Measurements from ENCODE around the gene CYP26B1.

CYP26B1 gene, protein sequence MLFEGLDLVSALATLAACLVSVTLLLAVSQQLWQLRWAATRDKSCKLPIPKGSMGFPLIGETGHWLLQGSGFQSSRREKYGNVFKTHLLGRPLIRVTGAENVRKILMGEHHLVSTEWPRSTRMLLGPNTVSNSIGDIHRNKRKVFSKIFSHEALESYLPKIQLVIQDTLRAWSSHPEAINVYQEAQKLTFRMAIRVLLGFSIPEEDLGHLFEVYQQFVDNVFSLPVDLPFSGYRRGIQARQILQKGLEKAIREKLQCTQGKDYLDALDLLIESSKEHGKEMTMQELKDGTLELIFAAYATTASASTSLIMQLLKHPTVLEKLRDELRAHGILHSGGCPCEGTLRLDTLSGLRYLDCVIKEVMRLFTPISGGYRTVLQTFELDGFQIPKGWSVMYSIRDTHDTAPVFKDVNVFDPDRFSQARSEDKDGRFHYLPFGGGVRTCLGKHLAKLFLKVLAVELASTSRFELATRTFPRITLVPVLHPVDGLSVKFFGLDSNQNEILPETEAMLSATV

DNA sequence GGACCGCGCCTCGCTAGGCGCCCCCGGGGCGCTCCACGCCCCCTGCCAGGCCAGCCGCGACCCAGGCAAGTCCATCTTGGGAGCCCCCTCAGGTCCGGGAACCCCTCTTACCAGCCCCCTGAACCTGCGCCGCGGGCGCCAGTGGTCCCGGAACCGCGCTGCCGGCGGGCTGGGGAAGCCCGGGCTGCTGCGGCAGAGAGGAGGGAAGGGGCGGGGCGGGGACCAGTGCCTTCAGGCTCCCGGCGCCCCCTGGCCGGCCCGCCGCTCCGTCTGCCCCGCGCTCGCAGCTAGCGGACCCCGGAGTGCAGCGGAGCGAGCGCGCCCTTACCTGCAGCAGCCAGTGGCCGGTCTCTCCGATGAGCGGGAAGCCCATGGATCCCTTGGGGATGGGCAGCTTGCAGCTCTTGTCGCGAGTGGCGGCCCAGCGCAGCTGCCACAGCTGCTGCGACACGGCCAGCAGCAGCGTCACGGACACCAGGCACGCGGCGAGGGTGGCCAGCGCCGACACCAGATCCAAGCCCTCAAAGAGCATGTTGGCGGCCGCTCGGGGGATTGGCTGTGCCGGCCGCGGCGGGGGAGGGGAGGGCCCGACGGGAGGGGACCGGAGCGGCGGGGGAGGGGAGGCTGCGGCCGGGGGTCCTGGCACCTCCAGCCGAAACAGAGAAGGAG is at the start of gene CYP26B1:
Gene CYP26B1, minus strand, starts transcription at position 560 of the 669 bp plus-strand sequence. Its CDS starts 28 bp downstream, at position 532.
- DNase-seq, result no peak

DNA sequence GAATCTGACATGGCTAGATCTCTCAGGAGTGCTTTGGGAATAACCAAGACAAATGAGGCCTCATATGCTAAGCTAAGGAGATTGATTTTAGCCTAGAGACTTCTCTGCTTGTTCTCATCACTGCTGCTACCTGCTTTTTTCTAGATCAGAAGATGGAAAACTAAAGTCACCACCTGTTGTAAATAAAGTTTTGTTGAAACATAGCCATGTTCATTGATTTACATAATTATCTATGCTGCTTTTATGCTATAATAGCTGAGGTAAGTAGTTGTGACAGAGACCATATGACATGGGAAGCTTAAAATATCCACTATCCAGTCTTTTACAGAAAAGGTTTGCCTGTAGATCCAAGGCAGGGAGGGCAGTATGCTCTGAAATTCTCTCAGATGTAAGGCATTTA is 46.1 kb upstream of the CYP26B1 start:
- no peak for DNase-seq

DNA sequence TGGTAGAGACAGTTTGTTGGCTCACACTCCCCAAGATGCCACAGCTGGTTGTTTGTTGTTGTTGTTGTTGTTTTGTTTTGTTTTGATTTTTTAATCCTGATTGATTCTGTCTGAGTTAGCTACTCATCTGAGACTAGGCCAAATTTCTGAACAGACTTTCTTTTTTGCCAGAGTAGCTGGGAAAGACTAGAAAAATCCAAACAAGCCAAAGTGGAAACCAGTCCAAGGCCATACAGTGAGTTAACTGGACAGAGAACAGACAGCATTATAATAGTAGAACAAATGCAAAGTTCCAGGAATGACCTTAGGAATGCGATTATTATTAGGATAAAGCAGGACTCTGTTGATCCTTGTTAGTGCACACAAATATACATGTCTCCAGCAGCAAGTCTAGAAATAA is 43.8 kb upstream of the CYP26B1 start:
- DNase-seq, result no peak

DNA sequence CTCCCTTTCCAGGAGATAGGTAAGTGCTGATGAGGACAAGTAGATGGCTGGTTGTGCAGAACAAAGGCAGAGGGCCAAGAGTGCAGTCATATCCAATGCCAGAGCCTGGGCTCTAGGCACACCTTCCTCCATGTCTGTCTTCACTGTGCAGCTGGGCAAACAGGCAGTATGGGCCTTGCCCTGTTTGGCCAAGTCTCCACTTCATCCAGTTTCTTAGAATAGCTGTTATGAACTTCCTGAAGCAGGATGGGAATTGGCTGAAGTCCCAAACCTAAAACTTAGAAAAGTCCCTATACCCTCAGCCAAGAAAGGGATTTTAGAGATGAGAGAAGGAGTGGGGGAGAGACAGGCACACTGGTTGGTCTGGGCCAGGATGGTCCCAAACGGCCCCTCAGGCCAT is 37.5 kb upstream of the CYP26B1 start:
- no peak for DNase-seq

DNA sequence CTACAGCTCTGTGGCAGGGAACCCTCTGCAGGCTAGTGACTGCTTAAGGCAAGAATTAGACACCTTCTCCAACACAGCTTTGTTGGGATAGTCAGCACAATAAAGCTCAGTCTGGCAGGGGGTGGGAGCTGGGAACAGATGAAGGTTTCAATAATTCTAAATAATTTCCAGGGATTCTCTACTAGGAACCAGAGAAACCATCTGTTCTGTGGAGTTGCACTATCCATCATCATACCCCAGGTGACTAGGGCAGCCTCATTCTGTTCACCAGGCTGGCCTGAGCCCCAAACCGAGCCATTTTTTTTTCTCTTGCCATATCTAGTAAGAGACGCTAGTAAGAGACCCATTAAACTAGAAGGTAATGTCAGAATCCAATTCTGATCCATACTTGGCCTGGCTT is 35.8 kb upstream of the CYP26B1 start:
- DNase-seq, result no peak

DNA sequence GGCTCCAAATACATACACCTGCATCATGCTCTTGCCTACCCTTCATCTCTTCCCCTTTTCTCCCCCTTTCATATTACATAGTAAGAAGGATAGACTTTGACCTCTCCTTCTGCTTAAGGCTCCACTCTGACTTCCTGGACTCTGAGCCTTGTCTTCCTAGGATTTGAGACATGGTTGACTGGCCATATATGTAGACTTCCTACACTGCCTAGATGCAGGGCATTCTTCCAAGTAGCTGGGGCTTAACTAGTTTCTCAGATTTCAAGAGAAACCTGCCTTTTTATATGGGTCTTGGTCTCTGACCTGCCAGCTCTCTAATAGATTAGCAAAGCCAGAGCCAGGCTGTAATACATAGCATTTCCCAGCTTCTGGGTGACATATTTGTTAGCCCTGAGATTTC is 35.4 kb upstream of the CYP26B1 start:
- no peak for DNase-seq

DNA sequence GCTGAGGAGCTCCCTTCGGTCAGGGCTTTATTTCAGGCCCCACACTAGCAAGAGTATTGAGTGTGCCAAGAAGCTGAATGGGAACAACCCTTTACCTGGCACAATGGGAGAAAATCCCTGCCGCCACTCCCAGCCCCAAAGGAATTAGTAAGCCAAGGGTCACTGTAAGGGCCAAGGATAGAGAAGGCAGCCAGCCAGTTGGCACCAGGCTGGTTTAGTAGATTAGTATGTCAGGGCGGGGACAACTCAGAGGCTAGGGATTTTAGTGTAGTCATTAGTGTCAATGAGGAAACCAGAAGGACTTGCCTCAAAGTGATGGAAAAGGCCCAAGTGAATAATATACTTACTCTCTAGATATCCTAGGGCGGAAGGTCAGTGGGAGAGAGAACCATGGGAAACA is 34.9 kb upstream of the CYP26B1 start:
- DNase-seq, result no peak

DNA sequence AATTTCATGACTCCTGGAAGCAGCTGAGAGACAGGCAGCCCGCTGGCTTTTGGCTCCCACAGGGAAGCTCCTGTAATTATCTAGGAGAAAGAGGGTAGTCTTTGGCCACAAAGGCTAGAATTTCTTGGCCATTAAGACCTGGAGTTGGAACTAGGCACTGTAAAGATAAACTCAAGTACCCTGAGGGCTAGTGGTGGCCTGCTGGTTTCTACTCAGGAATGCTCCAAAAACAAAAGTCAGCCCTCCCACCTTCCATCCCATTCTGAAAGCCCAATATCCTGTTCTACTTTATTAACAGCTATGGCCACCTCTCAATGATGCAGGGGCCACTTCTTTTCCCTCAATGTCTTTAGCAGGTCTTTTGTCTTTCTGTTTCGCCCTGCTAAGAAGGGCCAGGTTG is 34.0 kb upstream of the CYP26B1 start:
- no peak for DNase-seq

DNA sequence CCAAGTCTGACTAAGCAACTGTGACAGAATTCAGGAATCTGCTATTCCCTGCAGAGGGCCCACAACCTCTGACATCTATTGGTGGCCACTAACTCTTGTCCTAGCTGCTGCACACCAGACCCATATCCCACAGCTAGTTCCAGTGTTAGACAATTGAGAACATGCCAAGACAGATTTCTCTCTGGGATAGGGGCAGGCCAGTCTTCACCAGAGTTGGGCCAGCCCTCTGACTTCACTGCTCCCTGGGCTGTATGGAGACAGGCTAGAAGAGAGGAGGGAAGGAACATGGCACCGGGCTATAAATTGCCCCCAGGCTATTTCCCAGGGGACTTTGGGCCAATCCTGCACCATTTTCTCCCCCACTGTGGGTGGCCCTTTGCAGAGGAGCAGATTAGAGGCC is 32.7 kb upstream of the CYP26B1 start:
- DNase-seq, result no peak

DNA sequence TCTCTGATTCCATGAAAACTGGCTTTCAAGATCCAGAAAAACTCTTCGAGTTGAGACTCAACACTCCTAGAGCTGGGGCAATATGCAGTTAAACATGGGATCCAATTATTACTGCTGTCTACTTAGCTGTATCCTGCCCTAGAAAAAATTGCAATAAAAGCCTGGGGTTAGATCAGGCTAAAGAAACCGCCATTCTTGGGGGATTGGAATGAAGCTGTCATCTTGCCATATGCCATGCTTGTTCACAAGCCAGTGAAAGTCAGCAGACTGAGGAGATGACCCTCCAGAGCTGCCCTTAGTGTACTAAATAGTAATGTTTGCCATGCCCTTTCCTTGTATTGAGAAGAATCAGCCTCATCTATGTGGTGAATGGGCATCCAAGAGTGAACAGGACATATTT is 30.9 kb upstream of the CYP26B1 start:
- no peak for DNase-seq

DNA sequence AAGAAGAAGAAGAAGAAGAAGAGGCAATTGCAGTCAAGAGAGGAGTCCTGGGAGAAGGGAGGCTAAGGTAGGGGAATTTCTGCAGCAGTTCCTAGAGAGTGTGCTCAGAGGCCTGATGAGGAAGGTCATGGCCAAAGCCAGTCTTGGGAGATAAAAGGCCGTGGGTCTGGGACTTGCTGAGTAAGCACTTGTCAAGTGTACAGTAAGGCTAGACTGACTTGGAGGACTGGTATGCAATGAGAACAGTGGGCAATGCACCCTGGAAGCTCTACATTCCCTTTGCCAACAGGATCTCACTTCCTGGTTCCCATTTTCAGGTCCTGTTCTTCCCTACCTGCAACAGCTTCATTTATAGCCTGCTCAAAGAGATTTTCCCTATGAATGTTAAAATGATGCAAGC is 28.6 kb upstream of the CYP26B1 start:
- no peak for DNase-seq

DNA sequence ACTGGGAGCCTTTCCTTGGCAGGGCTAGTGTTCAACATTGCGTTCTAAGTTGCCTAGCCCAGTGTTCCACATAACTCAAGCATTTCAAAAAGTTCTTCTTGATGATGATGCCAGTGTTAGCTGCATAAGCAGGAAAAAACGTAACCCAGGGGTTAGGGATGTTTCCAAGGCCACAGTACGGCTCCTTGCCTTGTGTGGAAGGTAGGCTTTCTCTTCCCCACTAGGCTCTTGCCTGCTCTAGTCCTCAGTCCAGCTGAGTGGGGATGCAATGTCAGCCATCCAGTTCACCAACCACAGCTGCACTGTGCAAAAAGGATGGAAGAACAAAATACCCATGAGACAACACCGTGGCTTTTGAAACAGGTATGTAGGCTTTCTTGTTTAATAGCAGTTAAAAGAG is 28.0 kb upstream of the CYP26B1 start:
- DNase-seq, result no peak

DNA sequence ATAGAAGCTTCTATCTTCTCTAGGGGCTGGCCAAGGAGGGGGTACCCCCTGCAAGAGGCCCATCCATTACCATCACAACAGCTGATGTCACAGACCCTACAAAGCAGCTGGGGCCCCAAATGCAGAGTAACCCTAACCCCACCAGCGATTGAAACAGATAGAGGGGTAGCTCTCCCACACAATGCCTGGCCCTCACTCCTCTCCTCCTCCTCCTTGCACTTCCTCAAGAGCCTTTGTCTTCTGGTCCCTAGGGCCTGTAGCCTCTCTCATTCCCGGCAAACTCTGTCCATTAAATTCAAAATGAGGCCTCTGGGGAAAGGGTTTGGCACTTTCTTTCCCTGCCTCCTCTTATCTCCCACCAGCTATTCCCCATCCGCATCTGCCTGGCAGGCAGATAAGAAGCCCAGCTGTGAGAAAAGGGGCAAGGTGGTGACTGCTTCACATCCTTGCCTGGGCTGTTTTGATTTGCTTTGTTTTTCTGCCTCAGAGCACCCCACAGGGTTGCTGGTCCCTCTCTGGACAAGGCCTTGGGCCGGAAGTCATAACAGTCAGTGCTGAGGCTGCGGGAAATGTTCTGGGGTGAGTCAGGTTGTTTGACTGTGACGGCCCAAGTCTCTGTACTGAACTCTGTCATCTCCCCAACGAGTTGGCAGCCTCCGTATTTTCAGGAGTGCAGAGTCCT is 26.1 kb upstream of the CYP26B1 start:
- DNase-seq, result no peak

DNA sequence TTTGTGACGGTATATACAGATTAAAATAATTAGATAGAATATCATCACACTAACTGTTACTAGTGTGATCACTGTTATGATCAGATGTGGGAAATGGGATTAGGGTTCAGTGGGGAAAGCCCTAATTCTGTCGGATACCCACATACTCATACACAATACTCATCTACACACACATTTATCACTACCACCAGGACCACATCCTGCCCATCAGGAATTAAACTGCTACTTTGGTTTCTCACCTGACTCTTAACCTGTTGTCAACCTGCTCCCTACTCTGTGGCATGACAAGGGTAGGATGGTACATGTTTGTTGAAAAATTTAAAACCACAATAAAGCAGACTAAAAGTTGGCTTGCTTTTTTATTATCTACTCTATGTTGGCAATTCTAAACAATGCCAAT is 24.8 kb upstream of the CYP26B1 start:
- no peak for DNase-seq

DNA sequence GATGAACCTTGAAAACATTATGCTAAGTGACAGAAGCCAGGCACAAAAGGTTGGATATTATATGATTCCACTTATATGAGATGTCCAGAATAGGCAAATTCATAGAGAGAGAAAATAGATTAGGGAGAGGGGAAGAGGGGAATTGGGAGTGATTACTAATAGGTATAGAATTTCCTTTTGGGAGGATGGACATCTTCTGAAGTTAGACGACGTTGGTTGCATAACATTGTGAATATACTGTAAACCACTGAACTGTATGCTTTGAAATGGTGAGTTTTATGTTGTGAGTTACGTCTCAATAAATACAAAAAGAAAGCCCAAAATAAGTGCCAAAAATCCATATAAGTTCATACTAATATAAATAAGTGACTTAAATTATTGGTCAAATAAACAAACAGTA is 18.6 kb upstream of the CYP26B1 start:
- no peak for DNase-seq

DNA sequence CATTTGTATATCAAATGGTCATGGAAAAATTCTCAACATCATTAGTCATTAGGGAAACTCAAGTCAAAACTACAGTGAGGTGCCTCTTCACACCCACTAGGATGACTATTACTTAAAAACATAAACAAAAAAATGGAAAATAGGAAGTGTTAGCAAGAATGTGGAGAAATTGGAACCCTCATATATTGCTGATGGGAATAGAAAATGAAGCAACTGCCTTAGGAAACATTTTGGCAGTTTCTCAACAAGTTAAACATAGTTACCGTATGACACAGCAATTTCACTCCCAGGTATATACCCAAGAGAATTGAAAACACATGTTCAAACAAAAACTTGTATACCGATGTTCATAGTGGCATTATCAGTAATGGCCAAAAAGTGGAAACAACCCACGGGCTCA is 18.1 kb upstream of the CYP26B1 start:
- no peak for DNase-seq

DNA sequence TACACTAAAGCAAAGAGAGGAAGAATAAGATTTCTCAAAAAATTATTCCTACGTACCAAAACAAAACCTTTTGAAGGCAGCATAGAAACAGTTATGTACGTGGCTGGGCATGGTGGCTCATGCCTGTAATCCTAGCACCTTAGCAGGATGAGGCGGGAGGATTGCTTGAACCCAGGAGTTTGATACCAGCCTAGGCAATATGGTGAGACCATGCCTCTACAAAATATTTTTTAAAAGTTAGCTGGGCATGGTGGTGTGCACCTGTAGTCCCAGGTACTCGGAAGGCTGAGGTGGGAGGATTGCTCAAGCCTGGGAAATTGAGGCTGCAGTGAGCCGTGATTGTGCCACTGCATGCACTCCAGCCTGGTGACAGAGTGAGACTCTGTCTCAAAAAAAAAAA is 14.9 kb upstream of the CYP26B1 start:
- no peak for DNase-seq

DNA sequence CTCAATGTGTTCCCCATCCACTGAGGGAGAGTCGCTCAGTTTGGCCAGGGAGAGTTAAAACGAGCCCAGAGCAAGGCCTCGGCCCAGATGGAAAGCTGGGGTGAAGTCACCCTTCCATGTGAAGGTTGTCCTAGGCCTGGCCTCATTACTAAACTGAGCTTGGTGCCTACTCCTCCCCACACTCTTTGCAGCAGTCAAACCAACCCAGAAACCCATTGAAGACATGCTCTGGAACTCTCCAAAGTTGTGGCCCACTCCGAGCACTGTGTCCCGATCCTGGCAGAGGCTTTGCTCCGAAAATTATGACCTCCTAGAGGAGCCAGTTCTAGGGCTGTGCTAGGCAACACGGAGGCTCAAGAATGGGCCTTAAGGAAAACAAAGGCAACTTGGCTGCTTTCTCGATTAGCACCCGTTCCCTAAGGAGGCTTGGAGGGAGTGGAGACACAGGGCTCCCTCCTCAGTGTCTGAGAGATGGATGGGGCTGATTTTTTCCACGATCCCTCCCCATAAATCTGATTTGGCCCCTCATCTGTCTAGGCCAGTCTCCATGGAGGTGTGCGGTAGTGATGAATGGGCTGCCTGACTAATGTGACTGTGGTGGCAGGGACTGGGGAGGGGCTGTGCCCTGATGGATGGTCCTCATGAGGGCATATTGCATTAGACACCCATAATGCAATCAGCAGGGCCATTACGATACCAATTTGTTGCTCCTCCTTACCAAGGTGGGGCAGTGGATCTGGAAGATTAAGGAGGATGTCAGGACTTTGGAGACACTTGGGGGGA is 11.7 kb upstream of the CYP26B1 start:
- DNase-seq, result no peak

DNA sequence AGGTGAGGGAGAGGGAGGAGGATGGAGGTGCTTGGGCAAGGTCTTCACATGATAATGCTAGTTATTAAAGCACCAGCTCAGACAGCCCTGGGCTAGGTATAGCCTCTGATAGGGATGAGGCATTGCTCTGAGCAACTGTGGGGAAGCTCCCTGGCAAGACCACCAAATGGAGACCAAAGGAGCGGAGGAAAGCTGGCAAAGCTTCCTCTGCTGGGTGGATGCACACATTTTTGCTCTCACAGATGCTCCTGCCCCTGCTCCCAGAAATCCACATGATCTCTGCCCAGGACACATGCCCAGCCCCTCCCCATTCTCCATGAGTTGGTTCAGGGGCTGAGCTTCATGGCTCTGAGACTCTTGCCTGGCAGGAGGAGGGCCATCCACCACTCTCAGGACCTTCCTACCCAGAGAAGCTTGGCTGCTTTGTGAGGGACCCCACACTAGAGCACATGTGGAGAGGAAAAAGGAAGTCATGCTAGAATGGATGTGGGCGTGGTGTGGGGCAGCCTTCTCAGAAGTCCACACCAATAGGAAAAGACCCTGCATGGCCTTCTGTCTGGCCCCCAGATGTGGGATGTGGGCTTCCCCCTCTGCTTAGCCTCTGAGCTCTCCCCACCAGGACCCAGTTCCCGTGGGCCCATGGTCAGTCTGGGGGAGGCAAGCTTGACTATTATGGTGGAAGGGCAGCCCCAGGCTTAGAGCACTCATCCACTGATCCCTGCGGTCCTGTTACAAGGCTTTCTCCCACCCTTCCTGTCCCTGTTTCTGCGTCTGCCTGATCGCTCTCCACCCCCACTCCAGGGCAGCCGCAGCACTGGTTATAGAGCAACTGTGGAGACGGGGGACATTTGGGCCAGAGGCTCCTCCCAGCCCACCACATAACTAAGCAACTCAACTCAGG is 10.5 kb upstream of the CYP26B1 start:
- DNase-seq, result no peak

DNA sequence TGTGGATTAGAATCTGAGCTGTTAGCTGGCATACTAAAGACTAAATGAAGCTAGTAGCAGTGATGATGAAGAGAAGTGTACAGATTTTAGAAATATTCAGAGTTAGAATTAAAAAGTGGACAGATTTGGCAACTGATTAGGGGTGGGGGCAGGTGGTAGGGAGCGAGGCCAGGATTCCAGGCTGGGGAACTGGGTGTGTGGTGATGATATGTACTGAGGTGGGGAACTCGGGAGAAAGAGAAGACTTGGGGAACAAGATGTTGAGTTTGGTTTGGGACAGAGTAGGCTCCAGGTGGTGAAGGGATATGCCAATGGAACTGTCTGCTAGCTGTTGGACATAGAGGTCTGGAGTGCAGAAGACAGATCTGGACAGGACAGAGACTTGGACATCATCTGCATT is 9.2 kb upstream of the CYP26B1 start:
- no peak for DNase-seq

DNA sequence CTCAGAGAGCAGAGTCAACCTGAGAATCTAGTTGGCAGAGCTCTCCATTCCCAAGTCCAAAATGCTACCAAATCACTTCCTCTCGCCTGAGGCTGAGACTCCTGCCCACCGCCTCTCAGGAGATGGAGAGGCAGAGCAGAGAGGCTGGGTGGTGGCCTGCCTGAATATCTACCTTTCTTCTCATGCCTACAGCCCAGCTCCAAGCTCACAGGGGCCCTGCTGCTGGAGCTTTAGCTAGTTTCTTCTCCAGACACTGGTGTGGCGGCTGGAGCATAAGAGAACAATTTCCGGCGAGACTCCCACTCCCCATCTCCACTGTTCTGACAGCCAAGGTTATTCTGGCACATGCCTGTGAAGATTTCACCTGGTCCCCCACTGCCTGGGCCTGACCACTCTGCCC is 8.1 kb upstream of the CYP26B1 start:
- DNase-seq, result no peak

DNA sequence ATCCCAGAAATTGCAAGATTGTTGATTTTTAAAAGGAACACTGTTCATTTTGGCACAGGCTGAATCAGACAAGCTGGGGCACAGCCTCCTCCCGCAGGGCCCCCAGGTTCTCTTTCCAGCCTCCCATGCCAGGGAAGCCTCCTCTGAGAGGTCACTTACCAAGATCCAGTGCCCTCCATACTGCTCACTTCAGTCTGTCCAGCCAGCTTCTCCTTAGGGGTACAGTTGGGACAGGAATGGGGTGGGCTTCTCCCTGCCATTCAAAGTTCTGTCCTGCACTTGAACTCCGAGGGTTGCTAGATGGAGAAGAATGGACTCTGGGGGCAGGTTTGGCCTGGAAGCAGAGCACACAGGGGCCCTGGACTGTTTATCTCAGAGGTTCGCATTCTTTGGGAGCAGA is 7.5 kb upstream of the CYP26B1 start:
- no peak for DNase-seq
